Activated CD8-positive, alpha-beta T cell treated with anti-CD3 and anti-CD28 coated beads for 36 hours (primary cell): ENCODE data around the gene CYTH1. TPM values are rescaled to one million over a fixed set of nuclear protein-coding genes. Genes with fewer than 3 reads are reported as not detected.
"Not testable (repeated sequence)": the region's sequence is repeated elsewhere in the genome, so short reads cannot be mapped to it uniquely, and the experiment has no call there.

Experiments
- ATAC-seq: fragments of 200-7000 bp; cut with Tn5 transposase; one replicate; pipeline ENCODE4 v1.10.0; 2021; ENCODE audit warnings: mild to moderate bottlenecking, moderate library complexity
- CTCF ChIA-PET: fragments of 350-600 bp; sonication (Branson Sonifier 250); formaldehyde crosslinking; loops from one replicate; lab custom pipeline; 2021; ENCODE audit warnings: antibody characterized with exemption; lab: Charles Lee
- POLR2A ChIA-PET: fragments of 350-600 bp; sonication (Branson Sonifier 250); formaldehyde crosslinking; loops from one replicate; lab custom pipeline; 2021; ENCODE audit warnings: antibody characterized with exemption; lab: Charles Lee
- DNase-seq: peaks from one replicate; pipeline ENCODE4 v3.0.0-alpha.2; 2020
- H3K27ac Mint-ChIP-seq: one replicate; pipeline ENCODE4 v1.8.0; 2021; ENCODE audit warnings: mild to moderate bottlenecking, mixed read lengths
- H3K27me3 Mint-ChIP-seq: one replicate; pipeline ENCODE4 v1.8.0; 2021; ENCODE audit warnings: mixed read lengths
- H3K36me3 Mint-ChIP-seq: one replicate; pipeline ENCODE4 v1.8.0; 2021; ENCODE audit warnings: low read depth, mixed read lengths
- H3K4me1 Mint-ChIP-seq: one replicate; pipeline ENCODE4 v1.8.0; 2021; ENCODE audit warnings: low read depth, mixed read lengths
- H3K4me3 Mint-ChIP-seq: one replicate; pipeline ENCODE4 v1.8.0; 2021; ENCODE audit warnings: mild to moderate bottlenecking, moderate library complexity, mixed read lengths
- H3K9me3 Mint-ChIP-seq: one replicate; pipeline ENCODE4 v1.8.0; 2021; ENCODE audit warnings: mixed read lengths
- intact Hi-C: fragments of 100-400 bp; cut with micrococcal nuclease; formaldehyde crosslinking; loops from one replicate; pipeline ENCODE4 v1.10.0; 2022
- total RNA-seq, 2 experiments: library from RNA; stranded (reverse); gene quantifications; one replicate each; pipeline ENCODE4 v1.2.3, GENCODE V29; 2021
- TF ChIP-seq, protein P1 (sequence below): fragments of 200-600 bp; IDR thresholded peaks from one replicate; pipeline ENCODE4 v1.8.0; 2022; ENCODE audit warnings: antibody characterized with exemption, mild to moderate bottlenecking

CYTH1 gene
- total RNA-seq, 2 experiments from 2014 or later: 95.1 to 96.0 TPM

DNA sequence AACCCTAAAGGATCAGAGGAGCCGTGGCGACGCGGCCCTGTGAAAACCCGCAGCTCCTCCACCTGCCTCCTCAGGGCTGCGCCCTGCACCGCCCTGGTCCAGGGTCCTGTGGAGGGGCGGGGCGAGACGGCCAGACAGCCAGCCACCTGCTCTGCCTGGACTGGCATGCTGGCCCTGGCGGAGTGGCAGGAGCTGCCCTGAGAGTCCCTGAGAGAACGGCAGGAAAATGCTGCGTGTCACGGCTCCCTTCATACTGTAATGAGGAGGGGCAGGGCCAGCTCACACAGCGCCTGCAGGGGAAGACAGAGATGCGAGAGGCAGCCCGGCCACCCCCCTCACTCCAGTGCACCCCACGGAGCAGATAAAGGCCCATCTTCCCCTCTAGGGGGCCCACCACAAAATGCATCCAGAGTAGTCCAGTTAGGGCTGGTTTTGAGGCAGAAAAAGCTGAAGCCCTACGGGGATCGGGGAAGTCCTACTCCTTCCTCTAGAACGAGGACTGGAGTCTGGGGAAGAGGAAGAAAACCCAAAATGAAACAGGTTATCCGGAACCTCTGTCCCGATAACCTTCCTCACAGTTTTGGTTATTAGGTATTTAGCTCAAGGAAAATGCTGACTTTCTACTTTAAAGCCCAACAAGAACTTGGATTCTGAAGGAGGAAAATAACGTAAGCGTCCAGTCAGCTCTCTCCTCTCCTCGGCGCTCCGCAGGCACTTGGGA is 107.3 kb downstream of the CYTH1 start:
- no peaks in the 10 kb centered on the region for H3K27me3 Mint-ChIP-seq
- no peak for DNase-seq
- peak; percentile 26 for ATAC-seq
- no peak overlapping the region for H3K27ac Mint-ChIP-seq
- peaks cover 3% of the 10 kb centered on the region for H3K4me1 Mint-ChIP-seq
- CTCF ChIA-PET: interaction anchor here (1.3 kb wide), 1 partner anchor 9 kb away, joined by 6 read pairs; no protein-coding TSS in a partner anchor
- POLR2A ChIA-PET: interaction anchor here (1.9 kb wide), 1 partner anchor 9 kb away, joined by 8 read pairs; no protein-coding TSS in a partner anchor
- intact Hi-C loops: no loop called here
- TF ChIP-seq, protein P1, sequence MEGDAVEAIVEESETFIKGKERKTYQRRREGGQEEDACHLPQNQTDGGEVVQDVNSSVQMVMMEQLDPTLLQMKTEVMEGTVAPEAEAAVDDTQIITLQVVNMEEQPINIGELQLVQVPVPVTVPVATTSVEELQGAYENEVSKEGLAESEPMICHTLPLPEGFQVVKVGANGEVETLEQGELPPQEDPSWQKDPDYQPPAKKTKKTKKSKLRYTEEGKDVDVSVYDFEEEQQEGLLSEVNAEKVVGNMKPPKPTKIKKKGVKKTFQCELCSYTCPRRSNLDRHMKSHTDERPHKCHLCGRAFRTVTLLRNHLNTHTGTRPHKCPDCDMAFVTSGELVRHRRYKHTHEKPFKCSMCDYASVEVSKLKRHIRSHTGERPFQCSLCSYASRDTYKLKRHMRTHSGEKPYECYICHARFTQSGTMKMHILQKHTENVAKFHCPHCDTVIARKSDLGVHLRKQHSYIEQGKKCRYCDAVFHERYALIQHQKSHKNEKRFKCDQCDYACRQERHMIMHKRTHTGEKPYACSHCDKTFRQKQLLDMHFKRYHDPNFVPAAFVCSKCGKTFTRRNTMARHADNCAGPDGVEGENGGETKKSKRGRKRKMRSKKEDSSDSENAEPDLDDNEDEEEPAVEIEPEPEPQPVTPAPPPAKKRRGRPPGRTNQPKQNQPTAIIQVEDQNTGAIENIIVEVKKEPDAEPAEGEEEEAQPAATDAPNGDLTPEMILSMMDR: no peak
- no peak overlapping the region for H3K4me3 Mint-ChIP-seq
- peaks cover 26% of the 10 kb centered on the region for H3K36me3 Mint-ChIP-seq
- no peaks in the 10 kb centered on the region for H3K9me3 Mint-ChIP-seq

DNA sequence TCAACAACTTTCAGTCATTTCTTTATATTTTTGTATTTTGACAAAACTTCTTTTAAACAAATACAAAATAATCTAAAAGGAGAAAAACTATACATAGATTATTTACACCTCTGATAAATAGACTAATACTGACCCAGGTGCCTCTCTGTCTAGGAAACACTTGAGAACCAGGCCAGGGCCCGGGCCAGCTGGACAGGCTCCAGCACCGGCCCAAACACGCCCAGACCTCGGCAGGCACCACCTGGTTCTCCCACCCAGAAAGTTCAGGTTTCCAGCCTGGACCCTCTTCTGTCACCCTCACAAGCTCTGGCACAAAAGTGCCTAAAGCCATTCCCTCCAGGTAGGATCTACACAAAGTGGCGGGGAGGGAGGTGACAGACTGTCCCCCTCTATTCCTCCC is 107.9 kb downstream of the CYTH1 start:
- Mint-ChIP-seq H3K36me3 (peaks cover 24% of the 10 kb centered on the region), H3K27ac (no peak overlapping the region), H3K4me3 (no peak overlapping the region), H3K4me1 (peaks cover 3% of the 10 kb centered on the region), H3K27me3 (no peaks in the 10 kb centered on the region), H3K9me3 (no peaks in the 10 kb centered on the region)
- no peak for DNase-seq
- CTCF ChIA-PET: no interaction called here
- TF ChIP-seq, protein P1: no peak
- intact Hi-C loops: no loop called here
- POLR2A ChIA-PET: no interaction called here
- no peak for ATAC-seq

DNA sequence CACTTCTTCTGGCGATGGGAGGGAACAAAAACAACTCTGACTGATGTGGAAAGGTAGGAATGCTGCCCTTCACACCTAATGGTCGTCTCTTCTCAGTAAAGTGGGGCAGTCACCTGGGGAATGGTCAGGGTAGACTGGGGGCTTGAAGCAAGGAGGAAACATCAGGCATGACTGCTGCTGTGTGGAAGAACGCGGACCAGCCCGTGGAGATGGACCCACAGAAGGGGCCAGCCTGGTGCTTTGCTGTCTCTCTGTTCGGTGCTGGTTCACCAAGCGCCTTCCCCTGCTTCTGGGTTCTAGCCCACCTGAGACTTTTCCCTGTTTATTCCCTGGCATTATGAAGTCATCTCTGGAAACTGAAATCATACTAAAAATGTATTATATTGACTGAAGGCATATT is 108.7 kb downstream of the CYTH1 start:
- Mint-ChIP-seq H3K4me1 (peaks cover 3% of the 10 kb centered on the region), H3K9me3 (no peaks in the 10 kb centered on the region), H3K27ac (peak overlapping the region; percentile 5), H3K27me3 (no peaks in the 10 kb centered on the region), H3K36me3 (peaks cover 23% of the 10 kb centered on the region), H3K4me3 (no peak overlapping the region)
- intact Hi-C loops: no loop called here
- ChIA-PET CTCF (no interaction called here), POLR2A (no interaction called here)
- DNase-seq (no peak), ATAC-seq (no peak)
- TF ChIP-seq, protein P1: no peak

DNA sequence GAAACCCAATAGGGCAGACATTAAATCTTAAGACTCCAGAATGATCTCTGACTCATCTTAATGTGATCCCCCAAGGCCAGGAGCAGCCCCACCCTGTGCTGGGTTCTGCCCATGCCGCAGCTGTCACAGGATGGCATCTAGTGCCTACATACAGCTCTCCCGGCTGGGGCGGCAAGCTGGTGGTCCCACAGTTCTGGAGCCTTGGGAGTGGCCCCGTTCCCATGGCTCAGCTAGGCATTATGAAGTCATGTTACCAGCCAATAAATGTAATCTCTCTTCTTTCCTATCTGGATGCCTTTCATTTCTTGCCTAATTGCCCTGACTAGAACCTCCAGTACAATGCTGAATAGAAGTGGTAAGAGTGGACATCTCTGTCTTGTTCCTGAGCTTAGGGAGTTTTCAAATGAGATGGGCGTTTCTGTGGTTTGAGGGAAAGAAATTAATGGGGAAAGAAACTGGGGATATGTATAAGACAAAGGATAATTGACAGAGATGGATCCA is 109.2 kb downstream of the CYTH1 start:
- ChIA-PET CTCF (no interaction called here), POLR2A (interaction anchor here (0.6 kb wide), 1 partner anchor 267 kb away, joined by 3 read pairs; no protein-coding TSS in a partner anchor)
- Mint-ChIP-seq H3K36me3 (peaks cover 20% of the 10 kb centered on the region), H3K9me3 (no peaks in the 10 kb centered on the region), H3K4me1 (no peaks in the 10 kb centered on the region), H3K27me3 (no peaks in the 10 kb centered on the region), H3K27ac (peak overlapping the region; percentile 5), H3K4me3 (no peak overlapping the region)
- DNase-seq (no peak), ATAC-seq (no peak)
- intact Hi-C loops: no loop called here
- TF ChIP-seq, protein P1: no peak

DNA sequence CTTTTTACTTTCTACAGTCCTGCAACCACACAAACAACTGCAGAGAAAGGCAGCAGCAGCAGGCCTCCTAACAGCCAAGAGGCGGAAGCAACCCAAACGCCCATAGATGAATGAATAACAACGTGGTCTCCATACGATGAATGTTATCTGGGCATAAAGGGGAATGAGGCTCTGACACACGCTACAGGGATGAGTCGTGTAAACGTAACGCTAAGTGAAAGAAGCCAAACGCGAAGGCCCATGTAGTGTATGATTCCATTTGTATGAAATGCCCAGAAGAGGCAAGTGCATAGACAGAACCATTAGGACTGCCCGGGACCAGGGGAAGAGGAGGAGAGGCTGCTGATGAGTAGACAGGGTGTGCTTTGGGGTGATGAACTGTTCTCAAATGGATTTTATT is 110.1 kb downstream of the CYTH1 start:
- Mint-ChIP-seq H3K27me3 (no peaks in the 10 kb centered on the region), H3K4me1 (peaks cover 3% of the 10 kb centered on the region), H3K4me3 (no peak overlapping the region), H3K9me3 (no peaks in the 10 kb centered on the region), H3K27ac (no peak overlapping the region), H3K36me3 (peaks cover 16% of the 10 kb centered on the region)
- intact Hi-C loops: no loop called here
- DNase-seq (no peak), ATAC-seq (no peak)
- ChIA-PET CTCF (no interaction called here), POLR2A (interaction anchor here (0.6 kb wide), 1 partner anchor 158 kb away, joined by 3 read pairs; no protein-coding TSS in a partner anchor)
- TF ChIP-seq, protein P1: no peak

DNA sequence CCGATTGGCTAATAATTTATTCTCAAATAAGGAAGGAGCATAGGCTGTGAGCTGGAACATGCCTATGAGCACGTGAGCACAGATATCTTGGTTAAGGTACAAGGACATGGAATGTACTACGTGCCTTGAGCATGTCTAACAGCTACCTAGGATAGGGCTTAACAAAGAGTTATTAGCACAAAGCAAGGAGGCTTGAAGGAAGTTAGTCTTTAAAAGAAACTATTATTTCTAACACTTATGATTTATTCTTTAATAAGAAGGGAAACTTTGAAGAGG is 110.4 kb downstream of the CYTH1 start:
- peaks cover 16% of the 10 kb centered on the region for H3K36me3 Mint-ChIP-seq
- DNase-seq, H3K4me3 Mint-ChIP-seq, CTCF ChIA-PET, H3K27ac Mint-ChIP-seq, POLR2A ChIA-PET, ATAC-seq, H3K27me3 Mint-ChIP-seq, H3K9me3 Mint-ChIP-seq, H3K4me1 Mint-ChIP-seq, intact Hi-C loops: not testable (repeated sequence)
